HG03520 (cell line): ENCODE results near the gene IRX3.

Source experiments
- ATAC-seq: cut with Tn5 transposase; IDR thresholded peaks from one replicate; pipeline ENCODE4 v1.9.1; 2021; ENCODE audit warnings: mild to moderate bottlenecking, moderate library complexity; ENCODE audit not compliant: unreplicated experiment

IRX3 gene

DNA sequence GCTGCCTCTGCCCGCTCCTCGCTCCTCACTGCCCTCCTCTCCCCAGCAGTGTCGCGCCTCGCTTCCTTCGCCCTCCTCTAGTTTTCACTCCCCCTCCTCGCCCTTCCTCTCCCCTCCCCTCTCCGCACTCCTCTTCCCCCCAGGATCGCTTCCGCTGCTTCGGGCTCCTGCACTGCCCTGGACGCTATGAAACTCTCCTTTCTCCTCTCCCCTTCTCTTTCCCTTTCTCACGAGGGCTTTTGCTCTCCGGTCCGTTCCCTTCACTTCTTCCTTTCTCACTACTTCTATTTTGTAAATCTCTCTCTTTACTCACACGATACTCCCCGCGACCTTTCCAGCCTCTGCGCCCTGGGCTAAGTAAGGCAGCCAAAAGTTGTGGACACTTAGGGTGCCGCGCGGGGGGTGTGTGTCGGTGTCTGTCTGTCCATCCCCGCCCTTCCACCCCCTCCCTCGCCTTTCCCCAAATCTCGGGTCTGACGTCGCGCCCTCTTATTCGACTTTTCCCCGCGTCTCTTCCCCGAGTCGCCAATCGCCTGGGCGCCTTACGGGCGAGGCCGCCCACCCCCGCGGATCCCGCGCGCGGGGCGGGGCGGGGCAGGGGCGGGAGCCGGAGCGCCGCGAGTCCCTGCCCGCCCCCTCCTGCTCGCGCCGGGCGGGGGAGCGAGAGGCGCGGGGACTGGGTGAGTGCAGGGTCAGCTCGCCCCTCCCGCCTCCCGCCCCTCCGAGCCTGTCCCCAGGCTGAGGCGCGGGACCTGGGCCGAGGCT is at the start of gene IRX3:
IRX3 (minus strand) TSS at position 422 of the 765 bp plus-strand sequence. CDS start 737 bp downstream, outside the sequence.
- no peak for ATAC-seq

DNA sequence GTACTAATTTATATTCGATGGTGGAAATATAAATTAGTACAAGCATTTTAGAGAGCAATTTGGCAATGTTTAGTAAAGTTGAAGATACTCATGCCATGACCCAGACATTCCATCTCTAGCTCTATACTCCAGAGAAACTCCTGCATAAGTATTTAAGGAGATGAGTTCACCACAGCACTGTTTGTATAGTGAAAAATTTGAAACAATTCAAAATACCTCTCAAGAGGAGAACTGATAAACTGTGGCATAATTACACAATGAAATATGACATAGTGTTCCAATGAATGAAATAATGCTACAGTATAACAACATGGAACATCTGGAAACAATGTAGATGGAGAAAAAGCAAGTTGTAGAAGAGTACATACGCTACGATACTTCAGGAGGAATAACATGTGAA is 48.6 kb upstream of the IRX3 start:
- no peak for ATAC-seq

DNA sequence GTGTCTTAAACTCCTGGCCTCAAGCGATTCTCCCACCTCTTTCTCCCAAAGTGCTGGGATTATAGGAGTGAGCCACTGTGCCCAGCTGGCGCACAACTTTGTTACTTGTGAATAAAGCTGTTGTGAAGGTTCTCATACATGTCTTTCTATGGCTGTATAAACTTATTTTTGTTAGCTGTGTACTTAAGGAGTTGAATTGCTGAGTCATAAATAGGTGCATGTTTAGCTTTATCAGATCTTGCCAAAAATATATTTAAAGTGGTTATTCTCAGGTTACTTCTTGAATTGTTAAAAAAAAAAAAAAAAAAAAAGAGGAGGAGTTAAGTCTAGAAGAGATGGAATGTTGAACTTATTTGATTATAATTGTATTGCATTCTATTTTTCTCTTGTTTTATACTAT is 47.6 kb upstream of the IRX3 start:
- no peak for ATAC-seq

DNA sequence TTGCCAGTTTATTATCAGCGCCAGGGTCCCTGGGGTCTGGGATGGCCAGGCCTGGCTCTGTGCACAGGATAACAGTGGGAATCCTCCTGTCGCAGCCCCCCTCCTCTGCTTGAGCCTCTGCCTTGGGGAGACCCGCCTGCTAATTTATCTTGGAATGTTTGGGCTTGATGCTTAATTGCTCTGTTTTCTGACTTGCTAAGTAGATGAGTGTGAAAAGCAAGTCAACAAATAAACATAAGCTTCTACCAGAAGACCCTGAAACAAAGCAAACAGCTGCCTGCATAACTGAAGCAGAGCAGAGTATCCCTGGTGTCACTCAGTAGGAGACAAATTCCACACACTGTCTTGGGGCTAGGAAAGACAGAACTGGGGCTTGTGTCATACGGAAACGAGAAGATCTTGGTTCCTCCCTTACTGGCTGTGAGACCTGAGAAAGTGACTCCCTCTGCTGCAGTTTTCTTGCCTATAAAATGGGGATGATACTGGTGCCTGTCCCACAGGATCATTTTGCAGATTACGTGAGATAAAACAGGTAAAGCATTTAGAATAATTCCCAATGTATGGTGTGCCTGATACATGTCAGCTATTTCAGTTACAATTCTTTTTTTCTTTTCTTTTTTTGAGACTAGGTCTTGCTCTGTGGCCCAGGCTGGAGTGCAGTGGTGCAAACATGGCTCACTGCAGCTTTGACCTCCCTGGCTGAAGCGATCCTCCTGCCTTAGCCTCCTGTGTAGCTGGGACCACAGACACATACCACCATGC is 44.8 kb upstream of the IRX3 start:
- no peak for ATAC-seq

DNA sequence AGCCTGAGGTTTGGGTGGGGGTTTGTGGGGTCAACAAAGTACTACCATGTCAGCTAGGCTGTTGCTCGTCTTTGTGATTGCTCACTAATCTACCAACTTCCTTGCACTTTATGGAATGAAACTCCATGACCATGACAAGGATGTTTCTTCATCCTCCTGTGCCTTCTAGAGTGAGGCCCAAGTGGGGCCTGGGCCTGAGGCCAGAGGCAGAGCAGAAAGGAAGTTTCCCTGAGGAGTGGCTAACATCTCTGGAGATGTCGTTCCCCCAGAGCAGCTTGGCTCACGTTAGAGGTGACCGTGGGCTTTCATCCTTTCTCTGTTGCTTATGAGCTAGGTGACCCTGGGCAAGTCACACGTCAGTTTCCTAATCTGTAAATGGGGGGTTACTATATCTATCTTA is 41.0 kb upstream of the IRX3 start:
- ATAC-seq = no peak

DNA sequence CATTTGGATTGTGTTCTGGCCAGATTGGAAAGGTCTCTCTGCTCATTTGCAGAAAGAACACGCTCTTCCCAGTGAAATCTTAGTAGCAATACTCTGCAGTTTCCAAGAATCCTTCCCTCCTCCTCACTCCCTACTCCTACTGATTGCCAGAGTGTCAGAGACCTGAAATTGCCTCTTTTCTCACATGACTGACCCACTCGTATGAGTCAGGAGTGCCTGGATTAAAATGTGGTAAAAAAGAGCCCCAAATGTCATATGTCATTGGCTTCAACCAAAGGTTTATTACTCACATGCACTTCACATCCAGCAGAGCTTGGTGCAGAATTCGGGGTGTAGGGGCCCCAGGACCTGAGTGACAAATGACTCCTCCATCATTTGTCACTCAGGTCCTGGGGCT is 39.7 kb upstream of the IRX3 start:
- ATAC-seq = no peak

DNA sequence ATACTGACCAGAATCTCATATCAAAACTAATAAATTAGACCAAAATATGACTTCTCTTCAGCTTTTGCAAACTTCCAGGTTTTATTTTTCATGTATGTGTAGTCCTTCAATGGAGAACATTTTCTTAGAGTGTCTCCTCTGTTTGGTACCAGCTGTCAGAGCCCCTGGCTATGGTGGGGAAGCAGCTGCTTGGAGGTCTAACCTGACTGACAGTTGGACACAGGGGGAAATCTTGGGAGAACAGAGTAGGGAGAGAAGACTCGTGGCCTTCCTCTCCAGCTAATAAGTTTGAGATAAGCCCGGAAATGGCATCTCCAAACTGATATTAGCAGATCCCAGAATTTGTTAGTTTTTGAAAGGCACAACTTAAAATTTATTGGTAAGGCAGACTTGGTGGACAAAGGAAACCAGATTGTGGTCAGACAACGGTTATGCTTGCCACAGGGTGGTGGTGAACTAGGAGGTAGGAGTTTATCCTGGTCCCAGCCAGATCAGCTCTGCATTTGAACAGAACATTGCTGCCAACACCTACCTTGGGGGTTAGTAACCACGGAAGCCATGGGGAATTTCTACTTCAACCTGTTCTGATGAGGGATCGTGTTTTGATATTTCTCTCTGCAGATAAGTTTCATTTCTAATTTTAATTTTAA is 39.2 kb upstream of the IRX3 start:
- ATAC-seq = no peak

DNA sequence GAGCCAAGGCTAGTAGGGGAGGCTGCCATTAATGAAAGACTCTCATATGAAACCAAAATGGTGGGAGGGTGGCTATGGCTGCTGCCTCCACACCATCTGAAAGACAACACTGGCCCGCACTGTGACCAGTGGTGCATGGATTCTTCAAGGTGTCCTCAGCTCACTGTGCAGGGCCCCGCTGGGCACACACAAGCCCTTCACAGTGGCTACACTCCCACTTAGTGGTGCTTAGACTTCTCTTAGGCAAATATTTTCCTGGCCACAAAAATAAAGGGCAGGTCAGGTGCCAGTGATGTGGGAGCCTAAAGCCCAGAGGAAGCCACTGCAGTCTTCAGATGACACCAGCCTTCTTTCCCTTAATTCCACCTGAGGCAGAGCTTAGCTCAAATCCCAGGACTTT is 38.1 kb upstream of the IRX3 start:
- no peak for ATAC-seq

DNA sequence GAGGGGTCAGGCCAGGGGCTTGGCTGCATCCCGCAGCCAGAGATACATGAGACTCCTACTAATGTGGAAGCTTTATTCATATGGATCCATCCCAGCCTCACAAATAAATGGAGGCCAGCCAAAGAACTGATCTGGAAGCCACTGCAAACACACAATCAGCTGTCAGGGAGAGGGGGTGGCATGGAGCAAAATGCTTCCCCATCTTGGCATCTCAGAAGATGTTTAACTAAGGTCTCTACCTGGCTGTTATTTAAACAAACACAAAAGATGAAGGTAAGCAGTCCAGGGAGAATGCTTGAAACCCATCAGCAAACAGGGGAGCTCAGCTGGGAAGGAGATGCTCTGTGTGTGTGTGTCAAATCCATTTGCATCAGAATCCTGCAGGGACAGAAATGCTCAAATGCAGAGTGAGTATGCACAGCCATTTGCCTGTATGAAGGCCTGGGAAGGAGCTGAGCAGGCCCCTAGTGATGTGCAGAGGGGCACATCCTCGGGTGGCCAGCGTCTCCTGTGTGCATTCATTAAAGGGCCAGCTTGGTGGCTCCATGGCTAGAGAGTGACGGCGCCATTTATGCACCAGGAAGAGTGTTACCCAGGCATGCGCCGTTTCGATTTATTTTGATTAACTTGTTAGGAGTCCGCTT is 34.2 kb upstream of the IRX3 start:
- no peak for ATAC-seq

DNA sequence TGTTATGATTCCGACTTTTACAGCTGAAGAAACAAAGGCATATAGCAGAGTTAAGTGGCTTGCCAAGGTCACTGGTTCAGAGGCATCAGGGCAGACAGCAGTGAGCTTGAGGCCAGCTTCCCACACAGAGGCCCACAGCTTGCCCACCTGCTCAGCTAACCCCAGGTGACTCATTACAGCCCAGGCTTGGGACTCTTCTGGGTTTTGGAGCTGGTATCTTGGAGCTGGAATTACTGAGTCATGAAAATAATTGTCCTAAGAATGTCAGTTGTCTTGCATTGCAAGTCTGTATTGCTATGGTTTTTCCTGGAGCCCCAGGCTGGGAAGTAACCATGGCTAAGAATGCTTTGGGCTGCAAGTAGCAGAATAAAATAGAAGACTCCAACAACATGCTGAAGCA is 32.4 kb upstream of the IRX3 start:
- ATAC-seq = no peak

DNA sequence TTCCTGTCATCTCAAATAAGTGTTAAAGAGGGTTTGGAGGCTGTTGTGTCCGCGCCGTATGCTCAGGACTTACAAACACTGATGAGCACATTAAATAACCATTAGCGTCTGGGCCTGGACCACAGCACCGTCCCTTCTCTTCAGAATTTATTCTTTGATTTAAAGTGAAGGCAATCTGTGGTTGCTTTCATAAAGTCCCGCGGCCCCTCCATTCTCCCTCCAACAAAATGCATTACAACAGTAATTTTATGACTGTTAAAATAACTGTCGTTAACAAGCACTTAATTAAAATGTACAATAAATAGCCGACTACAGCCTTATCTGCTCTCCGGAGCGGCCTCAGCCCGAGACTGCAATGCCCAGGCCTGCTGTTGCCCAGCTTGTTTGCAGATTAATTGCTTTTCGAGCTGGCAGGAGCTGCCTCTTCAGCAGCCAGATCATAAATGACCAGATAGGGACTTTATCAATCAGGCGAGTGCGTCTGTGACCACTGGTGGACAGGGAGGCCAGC is 30.6 kb upstream of the IRX3 start:
- ATAC-seq = no peak

DNA sequence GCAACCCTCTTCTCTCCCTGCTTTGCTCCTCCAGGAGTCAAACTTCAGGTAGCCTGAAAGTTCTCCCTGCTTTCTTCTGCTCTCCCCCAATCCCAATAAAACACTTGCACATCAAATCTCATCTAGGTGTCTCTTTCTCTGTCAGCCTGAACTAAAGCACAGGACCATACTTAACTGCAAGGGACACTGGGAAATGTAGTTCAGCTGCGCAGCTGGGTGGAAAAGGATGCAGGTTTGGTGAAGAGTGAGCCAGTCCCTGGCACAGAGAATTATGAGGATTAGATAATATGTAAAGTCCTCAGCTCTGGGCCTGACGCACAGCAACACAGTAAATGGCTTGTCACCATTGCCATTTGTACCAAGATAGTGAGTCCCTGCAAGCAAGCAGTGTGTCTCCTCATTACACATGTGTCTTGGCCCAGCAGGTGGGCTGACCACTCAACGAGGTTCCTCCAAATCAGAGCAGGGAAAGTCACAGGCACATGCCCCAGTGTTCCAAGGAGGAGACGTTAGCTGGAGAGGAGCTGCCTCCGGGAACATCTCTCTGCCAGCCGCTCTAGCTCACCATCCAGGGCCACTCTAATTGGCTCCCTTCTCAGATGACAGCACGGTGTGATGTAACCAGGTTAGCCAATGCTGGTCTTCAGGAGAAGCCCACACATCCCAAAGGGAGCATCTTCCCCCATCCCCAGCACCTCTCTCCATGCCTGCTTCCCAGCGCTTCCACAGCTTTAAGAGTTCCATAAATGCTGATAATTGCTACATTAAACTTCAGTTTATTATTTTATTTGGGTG is 29.7 kb upstream of the IRX3 start:
- no peak for ATAC-seq

DNA sequence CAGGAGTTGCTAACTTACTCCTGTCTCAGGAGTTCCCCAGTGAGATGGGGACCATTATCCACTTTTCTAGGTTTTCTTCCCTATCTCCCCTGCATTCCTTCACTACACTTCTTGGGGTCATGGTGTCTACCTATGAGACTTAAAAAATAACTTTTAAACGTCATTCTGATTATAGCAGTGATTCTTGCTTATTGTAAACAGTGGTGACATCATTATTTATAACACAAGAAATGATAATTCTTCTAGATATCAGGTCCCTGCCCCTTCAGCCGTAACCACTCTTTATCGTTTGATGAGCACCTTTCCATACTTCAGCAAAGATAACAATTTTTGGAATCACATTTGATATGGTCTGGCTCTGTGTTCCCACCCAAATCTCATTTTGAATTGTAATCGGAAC is 27.2 kb upstream of the IRX3 start:
- no peak for ATAC-seq

DNA sequence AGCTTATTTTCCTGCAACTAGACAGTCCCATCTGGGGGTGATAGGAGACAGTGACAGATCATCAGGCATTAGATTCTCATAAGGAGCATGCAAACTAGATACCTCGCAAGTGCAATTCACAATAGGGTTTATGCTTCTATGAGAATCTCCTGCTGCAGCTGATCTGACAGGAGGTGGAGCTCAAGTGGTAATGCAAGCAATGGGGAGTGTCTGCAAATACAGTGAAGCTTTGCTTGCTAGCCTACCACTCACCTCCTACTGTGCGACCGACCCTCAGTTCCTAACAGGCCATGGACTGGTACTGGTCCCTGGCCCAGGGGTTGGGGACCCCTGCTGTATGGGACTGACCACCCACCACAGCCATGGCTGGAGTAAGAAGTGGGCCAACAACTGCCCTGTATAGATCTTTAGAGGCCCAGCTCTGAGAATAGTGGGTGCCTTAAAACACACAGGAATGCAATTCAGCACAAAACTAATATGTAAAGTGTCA is 26.0 kb upstream of the IRX3 start:
- ATAC-seq = no peak

DNA sequence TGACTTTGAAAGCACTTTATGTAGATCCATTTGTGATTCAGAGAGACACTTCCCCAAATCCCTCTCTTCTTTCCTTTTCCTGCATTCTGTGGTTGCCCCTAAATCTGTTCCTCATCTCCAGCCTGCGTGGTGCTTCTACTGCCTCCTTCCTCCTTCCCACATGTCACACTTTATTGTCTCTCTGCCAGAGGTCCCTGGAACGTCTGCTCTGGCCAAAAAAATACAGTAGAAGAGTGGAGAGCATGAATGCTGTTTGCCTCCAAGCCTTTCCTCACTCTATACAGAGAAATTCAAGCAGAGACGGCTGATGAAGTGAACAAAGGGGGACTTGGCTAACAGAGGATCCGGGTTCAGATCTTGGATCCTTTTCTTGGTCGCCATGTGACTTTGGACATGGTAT is 22.8 kb upstream of the IRX3 start:
- no peak for ATAC-seq

DNA sequence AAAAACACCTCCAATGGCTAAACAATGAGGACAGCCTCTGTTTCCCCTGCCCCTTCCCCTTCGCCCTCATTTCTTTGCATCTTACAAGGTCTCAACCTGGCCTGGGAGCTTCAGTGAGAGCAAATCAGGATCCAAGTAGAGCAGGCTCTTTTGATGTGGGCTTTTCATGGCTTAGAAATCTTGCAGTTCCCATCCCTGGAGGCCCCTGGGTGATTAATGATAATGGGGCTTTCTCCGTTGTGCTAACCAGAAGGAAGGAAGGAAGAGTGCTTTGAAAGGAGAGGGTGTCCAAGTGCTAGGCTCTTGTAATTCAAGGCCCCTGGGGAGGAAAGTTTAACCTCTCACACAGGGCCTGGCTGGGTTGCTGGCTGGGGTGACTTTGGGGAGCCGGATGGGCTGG is 18.5 kb upstream of the IRX3 start:
- no peak for ATAC-seq

DNA sequence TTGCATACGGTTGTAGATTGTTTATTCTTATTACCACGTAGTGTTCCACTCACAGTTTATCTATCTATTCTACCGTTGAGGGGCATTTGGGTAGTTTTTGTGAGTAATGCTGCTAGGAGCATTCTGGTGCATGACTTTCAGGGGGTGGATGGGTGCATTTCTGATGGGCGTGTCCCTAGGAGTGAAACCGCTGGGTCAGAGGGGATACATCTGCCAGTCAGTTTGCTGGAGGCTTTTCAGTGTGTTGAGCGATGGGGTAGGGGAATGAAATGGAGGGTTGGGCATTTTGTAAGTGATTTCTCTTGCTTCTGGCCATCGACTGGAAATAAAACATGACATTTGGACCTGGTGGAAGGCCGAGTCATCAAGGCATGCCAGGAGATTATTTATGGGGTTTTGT is 17.0 kb upstream of the IRX3 start:
- no peak for ATAC-seq

DNA sequence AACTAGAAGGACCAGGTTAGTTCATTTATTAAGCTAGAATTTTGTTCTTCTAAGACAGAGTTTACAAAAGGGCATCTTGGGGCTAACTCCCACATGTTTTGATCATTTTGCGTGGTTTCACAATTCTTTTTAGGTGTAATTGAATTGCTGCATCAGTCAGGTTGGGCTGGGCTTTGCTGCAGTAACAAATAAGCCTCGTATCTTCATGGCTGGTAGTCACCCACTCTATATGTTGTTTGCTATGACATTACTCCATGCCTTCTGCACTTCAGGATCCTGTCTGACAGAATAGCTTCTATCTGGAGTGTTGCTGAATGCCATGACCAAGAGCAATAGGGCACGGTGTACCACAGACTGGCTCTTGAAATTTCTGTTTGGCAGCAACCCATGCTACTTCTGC is 10.6 kb upstream of the IRX3 start:
- no peak for ATAC-seq

DNA sequence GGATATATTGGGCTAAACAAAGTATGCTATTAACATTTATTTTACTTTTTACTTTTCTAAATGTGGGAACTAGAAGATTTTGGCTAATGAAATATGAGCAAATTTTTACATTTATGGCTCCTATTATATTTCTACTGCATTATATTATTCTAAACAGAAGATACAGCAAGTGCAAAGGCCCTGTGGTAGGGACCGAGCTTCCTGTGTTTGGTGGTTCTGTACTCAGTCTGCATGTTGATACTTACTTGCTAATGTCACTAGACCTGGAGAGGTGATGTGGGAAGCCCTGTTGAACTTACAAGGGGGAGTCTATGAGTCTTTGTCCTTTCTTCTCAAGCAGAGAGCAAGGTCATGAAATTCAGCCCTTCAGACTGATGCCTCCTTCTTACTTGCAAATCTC is 10.0 kb upstream of the IRX3 start:
- no peak for ATAC-seq
